IMR-90 (cell line): Measurements from ENCODE around the gene PPHLN1. TPM values are rescaled to one million over a fixed set of nuclear protein-coding genes. Genes with fewer than 3 reads are reported as not detected.

Experiments used
- ATAC-seq: fragments of 200-7000 bp; cut with Tn5 transposase; 2 replicates; pipeline ENCODE4 v1.9.1; 2020; ENCODE audit warnings: low read depth, mild to moderate bottlenecking, moderate library complexity
- BruUV-seq: library from RNA; stranded (reverse); fragments of 400-500 nt; replicated peaks from 2 replicates; lab custom pipeline; 2021; lab: Mats Ljungman, UMichigan
- CTCF ChIA-PET: fragments of 300-600 bp; formaldehyde crosslinking; extraction: SDS; loops from one replicate; lab custom pipeline; 2021; ENCODE audit warnings: antibody characterized with exemption; lab: Yijun Ruan, JAX
- POLR2A ChIA-PET: fragments of 300-600 bp; sonication (Branson Sonifier 250); formaldehyde crosslinking; loops from one replicate; lab custom pipeline; 2022; ENCODE audit warnings: antibody characterized with exemption; ENCODE audit not compliant: unreplicated experiment; lab: Charles Lee
- DNase-seq: peaks from one replicate; pipeline ENCODE4 v3.0.0; 2013
- H2AFZ ChIP-seq: replicated peaks from 2 replicates; pipeline ENCODE3; 2013; ENCODE audit warnings: low read length, mild to moderate bottlenecking; ENCODE audit not compliant: poor library complexity
- H2AK5ac ChIP-seq: 2 replicates; pipeline ENCODE4 v1.6.1; 2013; ENCODE audit warnings: low read depth, low read length, inconsistent platforms
- H2AK9ac ChIP-seq: replicated peaks from 2 replicates; pipeline ENCODE3; 2013; ENCODE audit warnings: mild to moderate bottlenecking, low read depth, low read length, moderate library complexity; ENCODE audit not compliant: poor library complexity
- H2BK120ac ChIP-seq: 2 replicates; pipeline ENCODE4 v1.6.1; 2013; ENCODE audit warnings: low read depth, low read length, inconsistent platforms
- H2BK15ac ChIP-seq: 3 replicates; pipeline ENCODE4 v1.6.1; 2013; ENCODE audit warnings: low read depth, low read length, inconsistent platforms
- H2BK20ac ChIP-seq: 2 replicates; pipeline ENCODE4 v1.6.1; 2013; ENCODE audit warnings: low read depth, mild to moderate bottlenecking, inconsistent platforms, low read length, moderate library complexity
- H2BK5ac ChIP-seq: 2 replicates; pipeline ENCODE4 v1.6.1; 2013; ENCODE audit warnings: mild to moderate bottlenecking, low read depth, low read length, inconsistent platforms; ENCODE audit not compliant: poor library complexity, severe bottlenecking
- H3K14ac ChIP-seq: replicated peaks from 2 replicates; pipeline ENCODE4 v1.6.1; 2013; ENCODE audit warnings: low read depth, low read length, inconsistent platforms
- H3K18ac ChIP-seq: 2 replicates; pipeline ENCODE4 v1.6.1; 2013; ENCODE audit warnings: low read depth, low read length, control low read depth
- H3K23ac ChIP-seq: 2 replicates; pipeline ENCODE4 v1.6.1; 2013; ENCODE audit warnings: low read depth, low read length, inconsistent platforms
- H3K27ac ChIP-seq: 2 replicates; pipeline ENCODE4 v1.5.1; 2013; ENCODE audit warnings: mild to moderate bottlenecking, control low read depth, low read length; ENCODE audit not compliant: insufficient read depth
- H3K27me3 ChIP-seq: 2 replicates; pipeline ENCODE4 v1.6.1; 2013; ENCODE audit warnings: low read length; ENCODE audit not compliant: control insufficient read depth, insufficient read depth
- H3K36me3 ChIP-seq: 2 replicates; pipeline ENCODE4 v1.6.1; 2013; ENCODE audit warnings: low read length, mixed read lengths; ENCODE audit not compliant: control insufficient read depth, insufficient read depth
- H3K4ac ChIP-seq: 2 replicates; pipeline ENCODE4 v1.6.1; 2013; ENCODE audit warnings: low read depth, low read length, inconsistent platforms
- H3K4me1 ChIP-seq: 2 replicates; pipeline ENCODE4 v1.6.1; 2013; ENCODE audit warnings: low read length, mixed read lengths; ENCODE audit not compliant: control insufficient read depth, insufficient read depth
- H3K4me2 ChIP-seq: 2 replicates; pipeline ENCODE4 v1.6.1; 2013; ENCODE audit warnings: low read depth, mild to moderate bottlenecking, control low read depth, low read length, moderate library complexity
- H3K4me3 ChIP-seq: 2 replicates; pipeline ENCODE4 v1.5.1; 2013; ENCODE audit warnings: low read depth, mild to moderate bottlenecking, control low read depth, low read length, moderate library complexity; ENCODE audit not compliant: insufficient read depth
- H3K56ac ChIP-seq: 2 replicates; pipeline ENCODE4 v1.6.1; 2013; ENCODE audit warnings: low read length, inconsistent platforms; ENCODE audit not compliant: insufficient read depth; ENCODE audit errors: extremely low read depth
- H3K79me1 ChIP-seq, 2 experiments: 2 replicates each; pipeline ENCODE4 v1.6.1; 2013; ENCODE audit warnings: low read length in 2 of 2, inconsistent platforms in 1 of 2, low read depth in 1 of 2
- H3K9ac ChIP-seq: 2 replicates; pipeline ENCODE4 v1.6.1; 2013; ENCODE audit warnings: low read depth, low read length, control low read depth
- H3K9me1 ChIP-seq: 2 replicates; pipeline ENCODE4 v1.6.1; 2013; ENCODE audit warnings: low read length, inconsistent platforms; ENCODE audit not compliant: insufficient read depth
- H3K9me3 ChIP-seq: 2 replicates; pipeline ENCODE4 v1.6.1; 2013; ENCODE audit warnings: low read length; ENCODE audit not compliant: control insufficient read depth, insufficient read depth
- H4K20me1 ChIP-seq: 2 replicates; pipeline ENCODE4 v1.6.1; 2013; ENCODE audit warnings: low read length, inconsistent platforms; ENCODE audit not compliant: insufficient read depth
- H4K5ac ChIP-seq: 2 replicates; pipeline ENCODE4 v1.6.1; 2013; ENCODE audit warnings: mild to moderate bottlenecking, low read depth, low read length, control low read depth
- H4K8ac ChIP-seq, 2 experiments: 2 replicates each; pipeline ENCODE4 v1.6.1; 2013; ENCODE audit warnings: low read depth in 2 of 2, low read length in 2 of 2, control low read depth in 1 of 2, inconsistent platforms in 1 of 2
- H4K91ac ChIP-seq: 2 replicates; pipeline ENCODE4 v1.6.1; 2013; ENCODE audit warnings: low read depth, low read length, inconsistent platforms; ENCODE audit not compliant: insufficient read depth
- BHLHE40 ChIP-seq: fragments of 150-350 bp; IDR thresholded peaks from 2 replicates; pipeline ENCODE4 v1.6.1; 2016; ENCODE audit warnings: mild to moderate bottlenecking, low read depth, low read length
- MAFK ChIP-seq: IDR thresholded peaks from 2 replicates; pipeline ENCODE4 v1.6.1; 2012; ENCODE audit warnings: low read depth, low read length, improper control_type of control experiment
- MXI1 ChIP-seq: IDR thresholded peaks from 2 replicates; pipeline ENCODE4 v1.6.1; 2012; ENCODE audit warnings: low read depth, mild to moderate bottlenecking, low read length, moderate library complexity, borderline replicate concordance
- NFE2L2 ChIP-seq: fragments of 150-350 bp; IDR thresholded peaks from 2 replicates; pipeline ENCODE4 v1.6.1; 2016; ENCODE audit warnings: low read depth, mild to moderate bottlenecking, low read length
- RAD21 ChIP-seq: IDR thresholded peaks from 2 replicates; pipeline ENCODE4 v1.6.1; 2012; ENCODE audit warnings: low read length, improper control_type of control experiment
- whole genome bisulfite sequencing, 2 experiments: methylation state at CpG; one replicate each; pipeline versions ENCODE4 v1.1.5 to v1.1.7; 2013; ENCODE audit warnings: missing lambda C conversion rate in 2 of 2; ENCODE audit not compliant: insufficient read length in 1 of 2; ENCODE audit errors: extremely low coverage in 2 of 2; 5-methylcytosine and 5-hydroxymethylcytosine counted together
- dilution Hi-C: fragments of 300-500 bp; cut with HindIII; formaldehyde crosslinking; loops from one replicate; pipeline ENCODE4 v1.14.3; 2018; ENCODE audit warnings: low sequenced_read_pairs; ENCODE audit not compliant: unreplicated experiment
- in situ Hi-C: fragments of 300-500 bp; cut with MboI; formaldehyde crosslinking; loops from 3 replicates; pipeline ENCODE4 v1.14.3; 2019; ENCODE audit warnings: low sequenced_read_pairs, inconsistent platforms, mixed read lengths
- intact Hi-C: fragments of 100-400 bp; cut with micrococcal nuclease; formaldehyde crosslinking; loops from 2 replicates; pipeline ENCODE4 v1.10.0; 2022
- polyA plus RNA-seq, 3 experiments: library from polyadenylated mRNA; depleted of rRNA; stranded (reverse); fragments of >200 nt; gene quantifications; 2 replicates each; pipeline ENCODE4 v1.2.3, GENCODE V29; 2012; ENCODE audit warnings: low replicate concordance in 1 of 3
- total RNA-seq: library from RNA; depleted of rRNA; stranded (reverse); fragments of >200 nt; gene quantifications from 2 replicates; pipeline ENCODE4 v1.2.3, GENCODE V29; 2012
- TF ChIP-seq, protein P1 (sequence below): fragments of 150-350 bp; IDR thresholded peaks from 2 replicates; pipeline ENCODE4 v1.6.1; 2017; ENCODE audit warnings: mild to moderate bottlenecking, antibody characterized with exemption, low read length, low read depth
- TF ChIP-seq, protein P2 (sequence below): fragments of 150-350 bp; IDR thresholded peaks from 2 replicates; pipeline ENCODE4 v1.6.1; 2016; ENCODE audit warnings: low read depth, mild to moderate bottlenecking, low read length, moderate library complexity, borderline replicate concordance

Gene PPHLN1
- total and polyA plus RNA-seq, 2 of the 4 experiments (the other 2 are of a cell fraction): 50.7 to 54.3 TPM

DNA sequence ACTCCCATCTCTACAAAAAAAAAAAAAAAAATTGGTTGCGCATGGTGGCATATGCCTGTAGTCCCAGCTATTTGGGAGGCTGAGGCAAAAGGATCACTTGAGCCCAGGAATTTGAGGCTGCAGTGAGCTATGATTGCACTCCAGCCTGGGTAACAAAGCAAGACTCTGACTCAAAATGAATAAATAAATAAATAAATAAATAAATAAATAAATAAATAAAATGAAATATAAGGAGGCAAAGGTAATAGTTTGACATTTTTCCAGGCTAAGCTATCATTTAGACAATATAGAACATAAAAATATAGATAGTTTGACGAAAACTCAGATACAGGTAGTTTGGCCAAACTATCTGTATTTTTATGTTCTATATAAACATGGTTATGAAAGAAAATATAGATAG is 40.5 kb upstream of the PPHLN1 start:
- H3K9me1 ChIP-seq: no peaks in the 10 kb centered on the region

More for the DNA sequence above, 40.5 kb upstream of the PPHLN1 start:
- H3K23ac ChIP-seq: no peak overlapping the region
- H3K27me3 ChIP-seq: peaks cover 3% of the 10 kb centered on the region
- no peak overlapping the region for H3K27ac ChIP-seq
- no peaks in the 10 kb centered on the region for H3K79me1 ChIP-seq
- DNase-seq: no peak
- no peaks in the 10 kb centered on the region for H3K9me3 ChIP-seq
- H3K56ac ChIP-seq: no peak overlapping the region
- BruUV-seq: no TSS peak
- no peak overlapping the region for H2BK15ac ChIP-seq
- intact Hi-C loops (no loop called here), dilution Hi-C loops (no loop called here), in situ Hi-C loops (no loop called here)
- H3K36me3 ChIP-seq: no peaks in the 10 kb centered on the region
- no peak overlapping the region for H2AFZ ChIP-seq
- H3K9ac ChIP-seq: no peak overlapping the region
- POLR2A ChIA-PET: no interaction called here
- no peak overlapping the region for H4K5ac ChIP-seq
- WGBS, 2 experiments: no CpG with 5 or more reads among the region's 2 CpGs
- H2BK120ac ChIP-seq: no peak overlapping the region
- ATAC-seq: no peak
- H3K18ac ChIP-seq: no peak overlapping the region
- H2BK20ac ChIP-seq: no peak overlapping the region
- H3K4ac ChIP-seq: no peak overlapping the region
- CTCF ChIA-PET: no interaction called here
- no peak overlapping the region for H3K4me3 ChIP-seq
- H3K4me2 ChIP-seq: no peak overlapping the region
- H3K4me1 ChIP-seq: no peaks in the 10 kb centered on the region
- TF ChIP-seq RAD21 (no peak), BHLHE40 (no peak), NFE2L2 (no peak), MXI1 (no peak), MAFK (no peak)
- TF ChIP-seq, protein P1, sequence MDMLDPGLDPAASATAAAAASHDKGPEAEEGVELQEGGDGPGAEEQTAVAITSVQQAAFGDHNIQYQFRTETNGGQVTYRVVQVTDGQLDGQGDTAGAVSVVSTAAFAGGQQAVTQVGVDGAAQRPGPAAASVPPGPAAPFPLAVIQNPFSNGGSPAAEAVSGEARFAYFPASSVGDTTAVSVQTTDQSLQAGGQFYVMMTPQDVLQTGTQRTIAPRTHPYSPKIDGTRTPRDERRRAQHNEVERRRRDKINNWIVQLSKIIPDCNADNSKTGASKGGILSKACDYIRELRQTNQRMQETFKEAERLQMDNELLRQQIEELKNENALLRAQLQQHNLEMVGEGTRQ: no peak
- TF ChIP-seq, protein P2, sequence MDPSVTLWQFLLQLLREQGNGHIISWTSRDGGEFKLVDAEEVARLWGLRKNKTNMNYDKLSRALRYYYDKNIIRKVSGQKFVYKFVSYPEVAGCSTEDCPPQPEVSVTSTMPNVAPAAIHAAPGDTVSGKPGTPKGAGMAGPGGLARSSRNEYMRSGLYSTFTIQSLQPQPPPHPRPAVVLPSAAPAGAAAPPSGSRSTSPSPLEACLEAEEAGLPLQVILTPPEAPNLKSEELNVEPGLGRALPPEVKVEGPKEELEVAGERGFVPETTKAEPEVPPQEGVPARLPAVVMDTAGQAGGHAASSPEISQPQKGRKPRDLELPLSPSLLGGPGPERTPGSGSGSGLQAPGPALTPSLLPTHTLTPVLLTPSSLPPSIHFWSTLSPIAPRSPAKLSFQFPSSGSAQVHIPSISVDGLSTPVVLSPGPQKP: no peak
- H4K91ac ChIP-seq: no peak overlapping the region
- H2AK5ac ChIP-seq: no peak overlapping the region
- H2BK5ac ChIP-seq: no peak overlapping the region
- no peak overlapping the region for H3K14ac ChIP-seq
- no peak overlapping the region for H4K8ac ChIP-seq
- H2AK9ac ChIP-seq: no peak overlapping the region
- no peaks in the 10 kb centered on the region for H4K20me1 ChIP-seq
